ENCODE measurements around the gene GUCA2B.

The GUCA2B gene

DNA sequence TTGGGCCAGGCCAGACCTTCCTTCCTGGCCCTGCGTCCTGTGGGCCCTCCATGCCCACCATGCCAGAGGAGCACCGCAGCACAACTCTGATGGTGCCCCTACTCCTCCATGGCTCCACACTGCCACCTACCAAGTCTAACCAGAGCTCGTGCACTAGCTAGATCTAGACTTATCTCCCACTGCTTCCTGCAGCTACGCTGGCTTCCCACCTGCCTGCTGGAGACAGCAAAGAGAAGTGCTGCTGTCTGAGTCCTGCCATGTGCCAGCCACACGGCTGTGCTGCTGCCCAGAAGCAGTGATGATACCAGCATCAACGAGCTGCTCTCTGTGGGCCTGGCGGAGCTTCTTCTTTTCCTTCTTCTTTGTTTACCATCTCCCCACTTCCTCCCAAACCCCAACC, 4.5 kb downstream of the GUCA2B start:
- no peak for DNase-seq
- in situ Hi-C loops (cut with HindIII; ENCODE audit: low pct_ligation_motif_present, low sequenced_read_pairs): no loop called here
- H3K27ac ChIP-seq: no peak overlapping the region
- H3K27me3 ChIP-seq (replicated peaks): no peaks in the 10 kb centered on the region
- no peaks in the 10 kb centered on the region for H3K36me3 ChIP-seq (replicated peaks)
- TF ChIP-seq, protein P1, sequence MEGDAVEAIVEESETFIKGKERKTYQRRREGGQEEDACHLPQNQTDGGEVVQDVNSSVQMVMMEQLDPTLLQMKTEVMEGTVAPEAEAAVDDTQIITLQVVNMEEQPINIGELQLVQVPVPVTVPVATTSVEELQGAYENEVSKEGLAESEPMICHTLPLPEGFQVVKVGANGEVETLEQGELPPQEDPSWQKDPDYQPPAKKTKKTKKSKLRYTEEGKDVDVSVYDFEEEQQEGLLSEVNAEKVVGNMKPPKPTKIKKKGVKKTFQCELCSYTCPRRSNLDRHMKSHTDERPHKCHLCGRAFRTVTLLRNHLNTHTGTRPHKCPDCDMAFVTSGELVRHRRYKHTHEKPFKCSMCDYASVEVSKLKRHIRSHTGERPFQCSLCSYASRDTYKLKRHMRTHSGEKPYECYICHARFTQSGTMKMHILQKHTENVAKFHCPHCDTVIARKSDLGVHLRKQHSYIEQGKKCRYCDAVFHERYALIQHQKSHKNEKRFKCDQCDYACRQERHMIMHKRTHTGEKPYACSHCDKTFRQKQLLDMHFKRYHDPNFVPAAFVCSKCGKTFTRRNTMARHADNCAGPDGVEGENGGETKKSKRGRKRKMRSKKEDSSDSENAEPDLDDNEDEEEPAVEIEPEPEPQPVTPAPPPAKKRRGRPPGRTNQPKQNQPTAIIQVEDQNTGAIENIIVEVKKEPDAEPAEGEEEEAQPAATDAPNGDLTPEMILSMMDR (IDR thresholded peaks at IDR 0.05; ENCODE audit: low read depth, low read length, missing control alignments): peak; percentile 14
- no peak overlapping the region for H3K4me3 ChIP-seq (ENCODE audit: low read depth, low read length)

DNA sequence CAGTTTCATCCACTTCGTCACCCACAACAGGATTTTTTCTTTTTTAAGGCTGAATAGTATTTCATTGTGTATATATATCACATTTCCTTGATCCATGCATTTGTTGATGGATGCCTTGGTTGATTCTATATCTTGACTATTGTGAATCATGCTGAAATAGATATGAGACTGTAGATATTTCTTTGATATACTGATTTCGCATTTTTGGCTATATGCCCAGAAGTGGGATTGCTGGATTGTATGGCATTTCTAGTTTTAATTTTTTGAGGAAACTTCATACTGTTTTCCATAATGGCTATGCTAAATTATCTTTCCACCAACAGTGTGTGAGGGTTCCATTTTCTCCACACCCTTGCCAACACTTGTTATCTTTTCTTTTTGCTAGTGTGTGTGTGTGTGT, 5.0 kb downstream of the GUCA2B start:
- H3K36me3 ChIP-seq (replicated peaks): no peaks in the 10 kb centered on the region
- in situ Hi-C loops (cut with HindIII; ENCODE audit: low pct_ligation_motif_present, low sequenced_read_pairs): no loop called here
- no peak overlapping the region for H3K4me3 ChIP-seq (ENCODE audit: low read depth, low read length)
- TF ChIP-seq, protein P1 (IDR thresholded peaks at IDR 0.05; ENCODE audit: low read depth, low read length, missing control alignments): no peak
- no peak overlapping the region for H3K27ac ChIP-seq
- peak; percentile 45 for DNase-seq
- no peaks in the 10 kb centered on the region for H3K27me3 ChIP-seq (replicated peaks)

DNA sequence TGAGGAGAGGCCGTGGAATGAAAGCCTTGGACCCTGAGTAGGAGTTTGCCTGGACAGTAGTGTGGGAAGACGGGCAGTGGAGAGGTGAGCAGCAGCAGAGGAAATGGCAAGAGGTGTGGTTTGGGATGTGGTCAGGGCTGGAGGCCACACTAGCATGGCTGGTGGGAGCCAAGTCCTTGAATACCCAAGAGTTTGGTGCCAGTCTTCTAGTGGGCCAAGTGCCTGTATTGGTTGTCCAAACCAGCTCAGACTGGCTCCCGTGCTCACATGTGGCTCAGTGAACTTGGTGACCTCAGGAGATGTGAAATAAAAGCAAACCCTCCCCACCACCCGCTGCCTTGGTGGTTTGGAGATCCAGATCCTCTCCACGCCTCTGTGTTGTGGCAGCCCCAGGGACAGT, 9.0 kb downstream of the GUCA2B start:
- Histone ChIP-seq H3K36me3 (replicated peaks) (no peaks in the 10 kb centered on the region), H3K27me3 (replicated peaks) (no peaks in the 10 kb centered on the region), H3K4me3 (ENCODE audit: low read depth, low read length) (no peak overlapping the region), H3K27ac (no peak overlapping the region)
- TF ChIP-seq, protein P1 (IDR thresholded peaks at IDR 0.05; ENCODE audit: low read depth, low read length, missing control alignments): no peak
- in situ Hi-C loops (cut with HindIII; ENCODE audit: low pct_ligation_motif_present, low sequenced_read_pairs): no loop called here
- DNase-seq: no peak

DNA sequence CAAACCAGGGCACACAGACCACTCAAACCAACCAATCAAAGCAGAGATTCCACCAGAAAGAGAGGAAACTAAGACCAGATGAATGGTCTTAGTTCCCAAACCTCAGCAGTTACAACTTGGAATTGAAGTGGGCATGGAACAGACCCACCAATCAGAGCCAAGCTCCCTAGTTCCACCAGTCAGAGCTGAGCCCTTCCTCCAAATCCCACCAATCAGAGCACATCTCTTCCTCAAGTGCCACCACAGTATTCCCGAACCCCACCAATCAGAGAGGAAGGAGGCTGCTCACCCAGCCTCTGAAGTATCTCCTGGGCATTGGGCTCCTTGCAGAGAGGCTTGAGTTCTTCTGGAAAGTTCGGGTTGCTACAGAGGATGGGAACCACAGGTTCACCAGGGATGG, 9.9 kb downstream of the GUCA2B start:
- TF ChIP-seq, protein P1 (IDR thresholded peaks at IDR 0.05; ENCODE audit: low read depth, low read length, missing control alignments): no peak
- Histone ChIP-seq H3K36me3 (replicated peaks) (no peaks in the 10 kb centered on the region), H3K27ac (no peak overlapping the region), H3K4me3 (ENCODE audit: low read depth, low read length) (no peak overlapping the region), H3K27me3 (replicated peaks) (no peaks in the 10 kb centered on the region)
- in situ Hi-C loops (cut with HindIII; ENCODE audit: low pct_ligation_motif_present, low sequenced_read_pairs): no loop called here
- DNase-seq: no peak

DNA sequence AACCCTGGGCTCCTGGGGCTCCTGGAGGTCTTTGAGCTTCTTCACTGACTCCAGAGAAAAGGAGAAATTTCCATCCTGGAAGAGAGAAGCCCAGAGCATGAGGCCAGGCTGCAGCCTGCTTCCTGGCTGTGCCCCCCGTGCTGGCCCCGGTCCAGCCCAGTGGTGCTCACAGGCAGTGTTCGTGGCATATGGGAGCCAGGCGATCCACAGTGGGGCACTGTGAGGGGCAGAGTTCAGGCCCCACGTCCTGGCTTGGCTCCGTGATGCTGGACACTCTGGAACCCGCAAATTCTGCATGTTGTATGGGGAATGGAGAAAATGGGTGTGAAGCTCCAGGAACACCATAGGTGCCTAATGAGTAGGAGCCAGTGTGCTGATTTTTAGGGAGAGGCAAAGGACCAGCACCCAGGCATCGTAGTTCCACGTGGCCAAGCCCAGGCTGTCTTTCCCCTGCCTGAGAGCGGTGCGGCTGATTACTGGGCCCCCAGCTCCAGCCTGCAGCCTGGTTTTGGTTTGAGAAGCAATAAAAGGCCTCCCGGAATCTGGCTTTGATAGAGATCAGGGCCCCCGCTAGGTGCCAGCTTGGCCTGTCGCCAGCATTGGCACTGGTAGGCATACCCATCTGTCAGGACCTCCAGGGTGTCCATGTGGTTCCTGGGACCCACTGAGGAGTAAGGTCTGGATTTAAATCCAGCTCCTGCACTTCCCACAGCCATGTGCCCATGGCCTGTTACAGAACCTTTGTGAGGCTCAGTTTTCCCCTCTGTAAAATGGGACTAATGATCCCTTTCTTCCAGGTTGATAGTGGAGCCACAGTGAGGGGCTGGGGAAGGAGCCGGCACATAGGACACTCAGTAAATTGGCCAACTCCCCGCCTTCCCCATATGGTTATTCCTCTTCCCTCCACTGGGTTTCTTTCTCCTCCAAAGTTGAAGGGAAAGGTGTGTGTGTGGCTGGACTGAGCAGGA, 10.6 kb downstream of the GUCA2B start:
- Histone ChIP-seq H3K36me3 (replicated peaks) (no peaks in the 10 kb centered on the region), H3K27me3 (replicated peaks) (no peaks in the 10 kb centered on the region), H3K4me3 (ENCODE audit: low read depth, low read length) (no peak overlapping the region), H3K27ac (no peak overlapping the region)
- TF ChIP-seq, protein P1 (IDR thresholded peaks at IDR 0.05; ENCODE audit: low read depth, low read length, missing control alignments): no peak
- no peak for DNase-seq
- in situ Hi-C loops (cut with HindIII; ENCODE audit: low pct_ligation_motif_present, low sequenced_read_pairs): no loop called here

All from brain microvascular endothelial cell (primary cell).